HCT116 (cell line): ENCODE results near the gene NLGN2. TPM values are rescaled to one million over a fixed set of nuclear protein-coding genes. Genes with fewer than 3 reads are reported as not detected.

Source experiments
- ATAC-seq: fragments of 200-7000 bp; cut with Tn5 transposase; 2 replicates; pipeline ENCODE4 v1.9.1; 2020; ENCODE audit warnings: mild to moderate bottlenecking, moderate library complexity
- BruUV-seq: library from RNA; stranded (reverse); fragments of 400-500 nt; replicated peaks from 2 replicates; lab custom pipeline; 2021; lab: Mats Ljungman, UMichigan
- CTCF ChIA-PET: fragments of 300-600 bp; sonication (Branson Sonifier 250); formaldehyde crosslinking; loops from one replicate; lab custom pipeline; 2021; ENCODE audit warnings: antibody characterized with exemption; lab: Charles Lee
- POLR2A ChIA-PET: fragments of 300-600, 350-600 bp; sonication (Branson Sonifier 250); formaldehyde crosslinking; loops from one replicate; lab custom pipeline; 2021; ENCODE audit warnings: antibody characterized with exemption; lab: Charles Lee
- RAD21 ChIA-PET, 2 experiments: fragments of 300-600 bp; sonication (Branson Sonifier 250); formaldehyde crosslinking; loops; one replicate each; lab custom pipeline; 2023; ENCODE audit warnings: low total read pairs in 2 of 2; ENCODE audit not compliant: uncharacterized antibody in 2 of 2, unreplicated experiment in 2 of 2, low non-redundant PET in 1 of 2; lab: Charles Lee
- DNase-seq: peaks from one replicate; pipeline ENCODE4 v3.0.0-alpha.2; 2010; ENCODE audit warnings: low read depth, low spot score
- H2AFZ ChIP-seq: fragments of 200-600 bp; shearing (Covaris generic), sonication (generic); 2 replicates; pipeline ENCODE4 v1.6.1; 2017; ENCODE audit warnings: low read depth, mixed run types, mixed read lengths, antibody characterized with exemption, low read length; ENCODE audit not compliant: poor library complexity, severe bottlenecking
- H3K27ac ChIP-seq: 2 replicates; pipeline ENCODE4 v1.5.1; 2012; ENCODE audit warnings: low read depth, low read length
- H3K27me3 ChIP-seq: fragments of 200-600 bp; sonication (generic); 2 replicates; pipeline ENCODE4 v1.6.1; 2016; ENCODE audit warnings: mixed run types, low read length, mixed read lengths; ENCODE audit not compliant: insufficient read depth
- H3K36me3 ChIP-seq, 2 experiments: fragments of 200-500 bp in 1 of 2; fragments of 200-600 bp in 1 of 2; sonication (Bioruptor generic) in 1 of 2; sonication (generic) in 1 of 2; 2 replicates each; pipeline versions ENCODE4 v1.5.1 to v1.6.1; 2014 to 2016; ENCODE audit warnings: low read length in 2 of 2, inconsistent platforms in 1 of 2, mixed read lengths in 1 of 2, mixed run types in 1 of 2; ENCODE audit not compliant: insufficient read depth in 2 of 2, control insufficient read depth in 1 of 2
- H3K4me1 ChIP-seq, 2 experiments: fragments of 200-600 bp in 1 of 2; sonication (generic) in 1 of 2; 2 replicates each; pipeline versions ENCODE4 v1.5.1 to v1.6.1; 2012 to 2017; ENCODE audit warnings: low read length in 2 of 2, inconsistent platforms in 1 of 2, mild to moderate bottlenecking in 1 of 2, mixed read lengths in 1 of 2, mixed run types in 1 of 2, moderate library complexity in 1 of 2; ENCODE audit not compliant: insufficient read depth in 2 of 2, control insufficient read depth in 1 of 2
- H3K4me2 ChIP-seq: fragments of 200-600 bp; sonication (generic); 2 replicates; pipeline ENCODE4 v1.6.1; 2017; ENCODE audit warnings: mixed run types, low read length, mixed read lengths
- H3K4me3 ChIP-seq, 2 experiments: fragments of 200-600 bp in 1 of 2; sonication (generic) in 1 of 2; replicated peaks in 1 of 2; 2 replicates each; pipeline ENCODE4 v1.5.1; 2011 to 2016; ENCODE audit warnings: low read length in 2 of 2, control low read depth in 1 of 2, low read depth in 1 of 2, mild to moderate bottlenecking in 1 of 2, mixed read lengths in 1 of 2, mixed run types in 1 of 2
- H3K79me2 ChIP-seq: fragments of 200-600 bp; sonication (generic); 2 replicates; pipeline ENCODE4 v1.6.1; 2017; ENCODE audit warnings: mild to moderate bottlenecking, mixed run types, low read length, moderate library complexity, mixed read lengths; ENCODE audit not compliant: insufficient read depth
- H3K9ac ChIP-seq: fragments of 200-600 bp; sonication (generic); 2 replicates; pipeline ENCODE4 v1.6.1; 2016; ENCODE audit warnings: low read length, mixed read lengths
- H3K9me2 ChIP-seq: fragments of 200-600 bp; sonication (generic), shearing (Covaris generic); 2 replicates; pipeline ENCODE4 v1.6.1; 2017; ENCODE audit warnings: mixed run types, mild to moderate bottlenecking, moderate library complexity; ENCODE audit not compliant: insufficient read depth
- H3K9me3 ChIP-seq, 2 experiments: fragments of 200-500 bp in 1 of 2; fragments of 200-600 bp in 1 of 2; sonication (Bioruptor generic) in 1 of 2; sonication (generic) in 1 of 2; 2 replicates each; pipeline ENCODE4 v1.6.1; 2014 to 2017; ENCODE audit warnings: low read length in 2 of 2, mixed read lengths in 2 of 2, inconsistent platforms in 1 of 2, low read depth in 1 of 2, mild to moderate bottlenecking in 1 of 2, mixed run types in 1 of 2, moderate library complexity in 1 of 2; ENCODE audit not compliant: control insufficient read depth in 1 of 2, insufficient read depth in 1 of 2
- H4K20me1 ChIP-seq: fragments of 200-600 bp; sonication (generic), shearing (Covaris generic); 2 replicates; pipeline ENCODE4 v1.6.1; 2017; ENCODE audit warnings: mixed run types, mild to moderate bottlenecking, moderate library complexity; ENCODE audit not compliant: insufficient read depth
- ATF3 ChIP-seq: IDR thresholded peaks from 2 replicates; pipeline ENCODE4 v1.6.1; 2012
- CEBPB ChIP-seq: IDR thresholded peaks from 2 replicates; pipeline ENCODE4 v1.6.1; 2012; ENCODE audit warnings: low read depth
- CTCF ChIP-seq, 3 experiments: fragments of 200-600 bp in 1 of 3; sonication (generic) in 1 of 3; IDR thresholded peaks in 2 of 3; conservative IDR thresholded peaks in 1 of 3; 2 replicates each; pipeline ENCODE4 v1.5.1; 2012 to 2017; ENCODE audit warnings: low read depth in 2 of 3, low read length in 2 of 3, antibody characterized with exemption in 1 of 3, borderline replicate concordance in 1 of 3, control low read depth in 1 of 3, mild to moderate bottlenecking in 1 of 3, mixed read lengths in 1 of 3, mixed run types in 1 of 3, moderate library complexity in 1 of 3; ENCODE audit not compliant: insufficient read depth in 1 of 3
- EGR1 ChIP-seq: IDR thresholded peaks from 2 replicates; pipeline ENCODE4 v1.6.1; 2012; ENCODE audit warnings: low read depth
- ELF1 ChIP-seq: IDR thresholded peaks from 2 replicates; pipeline ENCODE4 v1.6.1; 2012; ENCODE audit warnings: low read depth, borderline replicate concordance
- EZH2 ChIP-seq: fragments of 200-600 bp; sonication (generic); IDR thresholded peaks from 2 replicates; pipeline ENCODE4 v1.6.1; 2017; ENCODE audit warnings: antibody characterized with exemption, mixed run types
- EZH2phosphoT487 ChIP-seq: fragments of 200-600 bp; IDR thresholded peaks from 2 replicates; pipeline ENCODE4 v1.6.1; 2018; ENCODE audit warnings: antibody characterized with exemption, borderline replicate concordance
- FOSL1 ChIP-seq: IDR thresholded peaks from 2 replicates; pipeline ENCODE4 v1.6.1; 2012; ENCODE audit warnings: low read depth
- JUND ChIP-seq: IDR thresholded peaks from 2 replicates; pipeline ENCODE4 v1.6.1; 2012
- MAX ChIP-seq: IDR thresholded peaks from 2 replicates; pipeline ENCODE4 v1.6.1; 2012
- POLR2AphosphoS5 ChIP-seq: IDR thresholded peaks from 2 replicates; pipeline ENCODE4 v1.6.1; 2011; ENCODE audit warnings: mild to moderate bottlenecking, low read depth, low read length, moderate library complexity
- RAD21 ChIP-seq: IDR thresholded peaks from 2 replicates; pipeline ENCODE4 v1.6.1; 2012; ENCODE audit warnings: low read depth, mild to moderate bottlenecking
- REST ChIP-seq: IDR thresholded peaks from 2 replicates; pipeline ENCODE4 v1.6.1; 2012; ENCODE audit warnings: low read depth
- SP1 ChIP-seq: IDR thresholded peaks from 2 replicates; pipeline ENCODE4 v1.6.1; 2012; ENCODE audit warnings: low read depth
- SRF ChIP-seq: IDR thresholded peaks from 2 replicates; pipeline ENCODE4 v1.6.1; 2012; ENCODE audit warnings: low read depth
- TCF7L2 ChIP-seq: IDR thresholded peaks from 2 replicates; pipeline ENCODE4 v1.7.0; 2011; ENCODE audit warnings: borderline replicate concordance, inconsistent platforms; ENCODE audit not compliant: insufficient read depth, insufficient read length; ENCODE audit errors: extremely low read depth
- YY1 ChIP-seq: IDR thresholded peaks from 2 replicates; pipeline ENCODE4 v1.6.1; 2011; ENCODE audit warnings: low read length, low read depth, moderate library complexity, mild to moderate bottlenecking; ENCODE audit not compliant: insufficient replicate concordance; ENCODE audit errors: extremely low read depth
- ZBTB33 ChIP-seq: IDR thresholded peaks from 2 replicates; pipeline ENCODE4 v1.6.1; 2011; ENCODE audit warnings: mild to moderate bottlenecking, low read length, moderate library complexity; ENCODE audit not compliant: insufficient replicate concordance; ENCODE audit errors: extremely low read depth
- intact Hi-C: fragments of 100-400 bp; cut with micrococcal nuclease; formaldehyde crosslinking; loops from 2 replicates; pipeline ENCODE4 v1.10.0; 2022
- total RNA-seq: library from RNA; stranded (reverse); gene quantifications from one replicate; pipeline ENCODE4 v1.2.1, GENCODE V29; 2021; ENCODE audit not compliant: unreplicated experiment

The NLGN2 gene
- total RNA-seq, 1 experiment from 2014 or later, result 60.5 TPM

- Histone ChIP-seq H3K27me3 (no peaks in the 10 kb centered on the region), H3K79me2 (no peaks in the 10 kb centered on the region), H4K20me1 (no peaks in the 10 kb centered on the region), H3K27ac (no peak overlapping the region), H3K36me3 (no peaks in the 10 kb centered on the region), H3K9ac (no peak overlapping the region), H3K4me2 (no peak overlapping the region), H2AFZ (no peak overlapping the region), H3K9me3 (no peaks in the 10 kb centered on the region), H3K4me3 (no peak overlapping the region), H3K4me1 (peaks cover 13 to 36% of the 10 kb centered on the region in 2 experiments), H3K9me2 (no peaks in the 10 kb centered on the region)
- RAD21 ChIA-PET, result no interaction called here
- no peak for DNase-seq
- ATAC-seq, result no peak
- TF ChIP-seq MAX (no peak), POLR2AphosphoS5 (no peak), ZBTB33 (no peak), ELF1 (no peak), YY1 (no peak), EZH2 (no peak), TCF7L2 (no peak), CTCF (IDR thresholded peaks at IDR 0.05 in 2 of 3, conservative IDR thresholded peaks at IDR 0.05 in 1 of 3; ENCODE audit: borderline replicate concordance in 1 of 3, insufficient read depth in 1 of 3, low read depth in 2 of 3, low read length in 2 of 3) (no peak), CEBPB (no peak), EZH2phosphoT487 (no peak), JUND (no peak), SRF (no peak), EGR1 (no peak), RAD21 (no peak), SP1 (no peak), FOSL1 (no peak), REST (no peak), ATF3 (no peak)
- intact Hi-C loops, result loop anchor here (10.0 kb wide), 1 partner anchor 174 kb away; the partner anchor contains the start of gene CLDN7
- POLR2A ChIA-PET, result no interaction called here
- CTCF ChIA-PET, result no interaction called here
- no TSS peak for BruUV-seq
Measured at GRCh38 chr17:7438656-7439460, 31.2 kb downstream of the NLGN2 start.
